GM19324 (cell line): Measurements from ENCODE around the gene ARL15.

Experiments
- ATAC-seq: cut with Tn5 transposase; IDR thresholded peaks from one replicate; pipeline ENCODE4 v1.9.1; 2021; ENCODE audit warnings: mild to moderate bottlenecking, moderate library complexity; ENCODE audit not compliant: unreplicated experiment, low FRiP score

The ARL15 gene

GRCh38 chr5:54215233-54215736, 95.1 kb downstream of the ARL15 start:
- no peak for ATAC-seq

DNA sequence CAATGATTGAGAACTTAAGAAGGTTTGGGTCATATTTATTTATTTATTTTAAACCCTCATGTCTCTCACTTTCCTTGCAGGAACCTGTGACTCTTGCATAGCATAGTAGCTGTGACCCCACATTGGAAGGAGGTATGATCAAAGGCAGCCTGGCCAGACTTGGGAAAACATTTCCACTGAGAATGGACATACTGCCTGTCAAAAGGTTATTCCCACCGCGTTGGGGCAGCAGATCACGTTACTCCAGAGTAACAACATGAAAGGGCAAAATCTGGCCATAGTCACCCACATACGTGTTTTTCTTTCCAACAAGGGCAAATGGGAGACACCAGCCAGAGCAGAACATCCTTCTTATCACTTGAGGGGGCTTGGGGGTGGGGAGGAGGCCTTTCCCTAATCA, 95.7 kb downstream of the ARL15 start:
- no peak for ATAC-seq

DNA sequence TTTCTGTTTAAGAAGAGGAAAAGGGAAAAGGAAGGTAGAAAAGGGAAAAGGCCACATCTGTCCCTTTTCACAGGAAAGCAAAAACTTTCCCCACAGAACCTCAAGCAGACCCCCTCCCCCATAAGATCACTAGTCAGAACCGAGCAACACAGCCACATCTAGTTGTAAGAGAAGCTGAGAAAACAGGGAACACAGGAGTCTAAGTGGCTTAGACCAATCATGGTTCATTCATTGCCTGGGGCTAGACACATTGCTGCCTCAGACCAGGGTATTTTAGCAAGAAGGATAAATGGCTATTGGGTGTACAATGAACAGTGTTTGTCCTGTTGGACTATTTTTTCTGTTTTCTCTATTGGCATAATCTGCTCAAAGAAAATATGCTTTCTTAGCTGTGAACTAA, 98.0 kb downstream of the ARL15 start:
- no peak for ATAC-seq

- no peak for ATAC-seq
These were observed 98.5 kb downstream of the ARL15 start for GRCh38 chr5:54211912-54212311.

- ATAC-seq, result no peak
These were observed 102.8 kb downstream of the ARL15 start for GRCh38 chr5:54207566-54207965.

DNA sequence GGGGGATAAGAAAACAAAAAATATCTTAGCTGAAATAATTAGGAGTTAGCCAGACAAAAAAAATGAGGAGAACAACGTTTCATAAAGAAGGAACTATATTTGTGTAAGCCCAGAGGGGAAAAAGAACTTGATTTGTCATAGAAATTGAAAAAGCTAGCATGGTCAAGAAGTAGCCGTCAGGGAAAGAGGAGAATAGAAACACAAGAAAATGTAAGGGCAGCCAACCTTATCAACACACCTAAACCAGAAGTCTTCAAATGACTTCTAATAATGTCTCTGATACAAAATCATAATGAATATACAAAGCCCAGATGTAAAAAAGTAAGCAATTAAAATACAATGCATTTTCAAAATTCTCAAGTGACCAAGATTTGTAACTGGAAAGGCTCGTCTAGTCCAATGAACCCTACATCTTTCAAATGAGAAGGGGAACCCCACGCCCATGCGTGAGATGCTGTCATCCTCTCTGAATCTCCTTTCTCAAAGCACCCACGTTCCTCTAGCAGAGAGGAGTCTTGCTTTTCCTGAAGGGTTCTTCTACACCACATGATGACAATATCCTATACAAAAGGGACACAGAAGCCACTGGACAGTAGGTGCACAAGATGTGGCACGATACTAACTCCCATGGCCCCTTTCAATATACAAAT, 103.7 kb downstream of the ARL15 start:
- peak; percentile 55 for ATAC-seq

DNA sequence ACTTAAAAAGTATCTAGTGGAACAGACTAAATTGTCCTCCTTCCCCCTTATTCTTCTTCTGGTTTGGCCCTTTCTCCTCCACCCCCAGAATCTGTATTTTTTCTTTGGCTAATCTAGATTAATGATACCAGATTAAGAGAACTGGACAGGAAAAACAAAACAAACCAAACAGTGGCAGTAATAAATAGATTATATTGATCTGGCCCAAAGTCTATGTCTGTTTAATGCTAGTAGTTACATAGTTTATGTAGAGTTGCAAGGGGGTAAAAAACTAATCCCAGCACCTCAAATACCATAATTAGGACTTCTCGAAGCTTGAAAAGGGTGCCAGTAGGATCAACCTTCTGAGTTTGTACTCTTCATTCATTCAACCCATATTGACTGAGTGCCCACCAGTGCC, 104.5 kb downstream of the ARL15 start:
- ATAC-seq, result no peak

DNA sequence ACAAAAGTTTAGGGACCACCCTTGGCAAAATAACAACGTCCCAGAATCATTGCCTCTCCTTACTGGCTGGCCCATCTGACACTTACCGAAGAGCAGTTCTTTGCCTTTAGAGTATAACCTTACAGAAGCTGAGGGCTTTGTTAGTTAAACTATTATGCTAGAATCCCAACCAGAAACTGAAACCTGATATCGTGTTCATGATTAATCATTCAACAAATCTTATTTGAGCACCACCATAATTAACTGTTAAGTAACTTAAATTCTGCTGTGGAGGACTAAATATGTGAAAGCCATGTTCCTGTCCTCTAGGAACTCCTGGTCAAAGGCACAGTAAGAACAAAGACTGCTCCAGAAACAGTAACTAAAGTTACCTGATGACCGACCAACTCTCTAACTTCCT, 104.9 kb downstream of the ARL15 start:
- no peak for ATAC-seq

DNA sequence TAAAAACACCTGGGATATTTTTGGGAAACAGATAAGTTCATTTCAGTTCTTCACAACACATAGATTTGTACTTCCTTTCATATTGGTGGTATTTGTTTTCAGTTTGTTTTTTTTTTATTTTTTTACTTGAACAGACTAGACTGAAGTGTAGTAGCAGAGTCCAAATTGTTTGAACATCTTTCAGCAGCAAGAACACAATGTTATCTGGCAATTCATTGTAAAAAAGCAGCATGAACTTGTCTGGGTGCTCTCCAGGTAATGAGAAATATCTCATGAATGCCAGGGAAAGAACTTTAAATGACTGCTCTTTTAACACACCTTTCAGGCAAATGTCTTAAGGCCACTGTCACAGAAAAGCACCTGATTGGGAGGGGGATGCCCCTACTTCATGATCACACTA, 113.4 kb downstream of the ARL15 start:
- no peak for ATAC-seq

- ATAC-seq, result no peak
These were observed 114.7 kb downstream of the ARL15 start for GRCh38 chr5:54195701-54196100.

GRCh38 chr5:54194318-54194717, 116.1 kb downstream of the ARL15 start:
- ATAC-seq, result no peak

- ATAC-seq, result no peak
These were observed 122.7 kb downstream of the ARL15 start for GRCh38 chr5:54187694-54188093.

GRCh38 chr5:54186912-54187445, 123.4 kb downstream of the ARL15 start:
- no peak for ATAC-seq

DNA sequence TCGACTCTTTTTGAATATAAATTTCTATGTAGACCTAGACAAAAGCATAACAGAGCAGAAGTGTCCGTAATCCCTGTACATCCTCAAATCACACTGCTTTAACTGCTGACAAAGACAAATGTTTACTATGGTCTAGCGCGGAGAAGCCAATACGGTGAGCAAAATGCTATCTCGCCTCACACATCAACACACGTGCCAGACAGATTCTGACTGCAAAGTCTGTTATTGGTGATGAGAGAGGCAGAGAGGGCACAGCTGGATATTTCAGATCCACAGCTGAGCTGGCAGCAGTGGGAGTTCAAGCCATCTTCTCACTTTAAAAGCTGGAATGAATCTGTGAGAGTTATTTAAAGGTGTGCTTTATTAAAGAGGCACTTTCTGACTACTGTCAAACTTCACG, 124.3 kb downstream of the ARL15 start:
- ATAC-seq, result no peak

DNA sequence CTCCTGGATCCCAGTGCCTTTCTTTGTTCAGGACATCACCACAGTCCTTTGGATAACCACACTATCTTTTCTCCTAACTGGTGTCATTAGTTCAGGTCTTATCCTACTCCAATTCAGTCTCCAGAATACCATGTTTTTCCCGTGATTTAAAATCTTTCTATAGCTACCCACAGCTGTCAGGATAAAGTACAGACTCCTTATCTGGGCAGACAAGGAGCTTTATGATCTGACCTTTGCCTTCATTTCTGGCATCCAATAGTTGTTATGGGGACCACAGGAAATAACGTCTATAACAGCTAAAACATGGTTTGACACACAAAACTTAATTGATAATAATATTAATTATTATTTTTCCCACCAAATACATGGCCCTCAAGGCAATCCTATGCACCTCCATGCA, 125.6 kb downstream of the ARL15 start:
- ATAC-seq, result no peak

GRCh38 chr5:54180630-54181031, 129.7 kb downstream of the ARL15 start:
- no peak for ATAC-seq

GRCh38 chr5:54178991-54179390, 131.4 kb downstream of the ARL15 start:
- ATAC-seq, result no peak

DNA sequence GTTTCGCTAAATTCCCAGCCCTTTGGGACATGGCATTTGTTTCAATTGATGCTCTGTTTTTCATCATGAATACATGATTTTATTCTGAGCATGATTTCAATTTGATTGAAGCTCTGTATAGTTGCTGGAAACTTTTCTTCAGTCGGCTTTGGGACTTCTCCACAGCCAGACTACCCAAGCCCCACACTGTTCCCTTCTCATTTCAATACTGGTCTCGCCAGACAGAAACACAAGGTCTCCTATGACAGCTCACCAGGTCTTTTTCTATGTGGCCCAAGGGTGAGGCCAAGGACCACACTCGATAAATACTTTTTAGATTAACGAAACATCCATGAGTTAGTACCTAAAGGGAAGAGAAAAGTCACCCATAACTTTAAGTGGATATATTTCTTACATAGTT, 132.2 kb downstream of the ARL15 start:
- no peak for ATAC-seq

DNA sequence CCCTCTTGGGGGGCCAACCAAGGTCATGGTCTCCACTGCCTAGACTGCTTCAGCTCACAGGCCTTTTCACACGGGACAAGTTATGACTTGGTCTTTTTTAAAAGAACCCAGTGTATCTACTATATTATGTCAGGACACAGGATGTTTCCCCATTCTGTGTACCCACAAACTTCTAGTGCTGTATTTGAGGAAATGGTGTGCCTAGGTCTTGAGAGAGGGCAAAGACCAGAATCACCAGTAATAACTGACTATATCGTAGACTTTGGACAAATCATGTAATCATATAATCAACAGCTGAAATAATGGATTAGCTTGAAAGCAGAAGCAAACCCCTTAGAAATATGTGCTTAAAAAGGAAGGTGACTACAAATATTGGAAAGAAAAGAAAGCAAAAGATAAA, 133.3 kb downstream of the ARL15 start:
- ATAC-seq, result no peak

DNA sequence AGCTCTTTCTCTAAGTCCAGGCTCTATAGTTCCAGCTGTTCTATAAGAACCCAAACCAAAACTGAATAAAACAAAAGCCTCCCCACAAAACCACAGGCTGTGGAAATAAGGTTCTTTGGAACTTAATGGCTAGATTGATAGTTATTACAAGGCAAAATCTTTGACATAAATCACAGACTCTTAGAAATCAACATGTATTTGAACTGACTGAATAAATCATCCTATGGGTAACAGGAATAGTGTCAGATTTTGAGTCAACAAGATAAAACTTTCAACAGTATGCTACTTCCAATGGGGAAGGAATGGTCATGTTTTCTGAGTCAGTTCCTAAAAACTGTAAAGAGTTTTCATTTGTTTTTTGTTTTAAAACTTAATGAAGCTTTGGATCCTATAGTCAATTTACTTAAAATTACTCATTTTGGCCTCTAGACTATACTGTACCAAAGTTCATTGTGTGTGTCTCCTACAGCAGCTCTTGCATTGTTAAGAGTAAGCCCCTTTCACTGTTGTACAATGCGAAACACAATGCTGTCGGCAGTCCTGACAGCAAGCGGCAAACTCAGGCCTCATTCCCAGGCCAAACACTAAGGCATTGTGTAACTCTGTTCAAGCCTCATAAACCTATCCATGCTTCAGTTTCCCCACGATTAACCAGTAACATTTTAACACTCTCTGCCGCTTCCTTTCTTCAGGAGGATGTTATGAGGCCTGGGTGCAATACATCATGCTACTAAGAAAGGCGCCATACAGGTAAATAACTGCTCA, 134.1 kb downstream of the ARL15 start:
- ATAC-seq, result no peak

- ATAC-seq, result no peak
These were observed 137.1 kb downstream of the ARL15 start for GRCh38 chr5:54173251-54173650.
